HTR-8/SVneo (cell line): ENCODE data around the gene TGOLN2.
A peak's percentile ranks its signal among the peaks of the same experiment; 100 is the strongest.

Experiments used
- DNase-seq: peaks from one replicate; pipeline ENCODE4 v3.0.0; 2011; ENCODE audit warnings: low spot score, mixed read lengths; ENCODE audit not compliant: insufficient read length
- FAIRE-seq: peaks from 2 replicates; lab custom pipeline; 2011; peaks lifted over from hg19 to GRCh38; lab: Jason Lieb, UNC

TGOLN2 gene

GRCh38 chr2:85312404-85312803 lies 15.4 kb downstream of the TGOLN2 start:
- FAIRE-seq, result no peak
- DNase-seq, result no peak

- no peak for FAIRE-seq
- no peak for DNase-seq
Observed at GRCh38 chr2:85310330-85310729, 17.5 kb downstream of the TGOLN2 start.

GRCh38 chr2:85309699-85310321 lies 18.0 kb downstream of the TGOLN2 start:
- DNase-seq, result no peak
- FAIRE-seq, result no peak

- FAIRE-seq (no peak), DNase-seq (no peak)
Observed at GRCh38 chr2:85308896-85309555, 18.8 kb downstream of the TGOLN2 start.

- FAIRE-seq (no peak), DNase-seq (no peak)
Observed at GRCh38 chr2:85308201-85308600, 19.6 kb downstream of the TGOLN2 start.

GRCh38 chr2:85307527-85307897 lies 20.3 kb downstream of the TGOLN2 start:
- FAIRE-seq (no peak), DNase-seq (no peak)

- DNase-seq, result no peak
- FAIRE-seq, result no peak
Observed at GRCh38 chr2:85303780-85304531, 23.8 kb downstream of the TGOLN2 start.

- FAIRE-seq (no peak), DNase-seq (no peak)
Observed at GRCh38 chr2:85302121-85302520, 25.7 kb downstream of the TGOLN2 start.

- FAIRE-seq, result no peak
Observed at GRCh38 chr2:85291425-85292023, 36.3 kb downstream of the TGOLN2 start.

GRCh38 chr2:85288244-85288725 lies 39.5 kb downstream of the TGOLN2 start:
- DNase-seq (peak; percentile 61), FAIRE-seq (no peak)

More at GRCh38 chr2:85291425-85292023, 36.3 kb downstream of the TGOLN2 start:
- DNase-seq, result no peak

GRCh38 chr2:85287721-85288120 lies 40.1 kb downstream of the TGOLN2 start:
- FAIRE-seq (no peak), DNase-seq (no peak)

GRCh38 chr2:85286918-85287317 lies 40.9 kb downstream of the TGOLN2 start:
- DNase-seq (no peak), FAIRE-seq (no peak)

GRCh38 chr2:85283641-85284040 lies 44.1 kb downstream of the TGOLN2 start:
- DNase-seq (no peak), FAIRE-seq (no peak)

- FAIRE-seq, result no peak
- no peak for DNase-seq
Observed at GRCh38 chr2:85282914-85283313, 44.9 kb downstream of the TGOLN2 start.

- DNase-seq, result no peak
- FAIRE-seq, result no peak
Observed at GRCh38 chr2:85281553-85281952, 46.2 kb downstream of the TGOLN2 start.

GRCh38 chr2:85278361-85278760 lies 49.4 kb downstream of the TGOLN2 start:
- FAIRE-seq (no peak), DNase-seq (no peak)

- DNase-seq (no peak), FAIRE-seq (no peak)
Observed at GRCh38 chr2:85277416-85278158, 50.2 kb downstream of the TGOLN2 start.

GRCh38 chr2:85276571-85277118 lies 51.1 kb downstream of the TGOLN2 start:
- FAIRE-seq, result peak; percentile 60
- DNase-seq, result no peak

GRCh38 chr2:85275984-85276540 lies 51.7 kb downstream of the TGOLN2 start:
- peak; percentile 16 for FAIRE-seq

More at GRCh38 chr2:85275984-85276540, 51.7 kb downstream of the TGOLN2 start:
- DNase-seq, result no peak
